GM21423 (cell line): ENCODE results near the gene IMMP2L.

Experiments
- ATAC-seq: cut with Tn5 transposase; IDR thresholded peaks from one replicate; pipeline ENCODE4 v1.9.1; 2021; ENCODE audit warnings: mild to moderate bottlenecking, moderate library complexity; ENCODE audit not compliant: unreplicated experiment

The IMMP2L gene

DNA sequence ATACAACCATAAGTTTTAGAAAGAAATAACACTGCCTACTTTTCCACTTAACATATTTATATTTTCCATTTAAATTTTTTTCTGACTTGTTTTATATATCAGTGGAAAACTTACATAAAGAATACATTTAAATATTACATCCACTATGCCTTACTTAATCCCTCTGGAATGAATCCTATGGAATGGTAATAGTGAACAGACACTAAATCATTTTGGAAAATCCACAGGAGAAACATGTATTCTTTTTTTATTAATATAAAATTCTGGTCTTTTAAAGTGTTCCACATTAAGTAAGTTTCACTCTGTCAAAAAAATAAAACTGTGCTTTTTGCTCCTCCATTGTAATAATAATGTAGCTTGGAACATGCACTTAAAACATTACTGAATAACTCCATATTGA lies 708.1 kb downstream of the IMMP2L start:
- no peak for ATAC-seq

DNA sequence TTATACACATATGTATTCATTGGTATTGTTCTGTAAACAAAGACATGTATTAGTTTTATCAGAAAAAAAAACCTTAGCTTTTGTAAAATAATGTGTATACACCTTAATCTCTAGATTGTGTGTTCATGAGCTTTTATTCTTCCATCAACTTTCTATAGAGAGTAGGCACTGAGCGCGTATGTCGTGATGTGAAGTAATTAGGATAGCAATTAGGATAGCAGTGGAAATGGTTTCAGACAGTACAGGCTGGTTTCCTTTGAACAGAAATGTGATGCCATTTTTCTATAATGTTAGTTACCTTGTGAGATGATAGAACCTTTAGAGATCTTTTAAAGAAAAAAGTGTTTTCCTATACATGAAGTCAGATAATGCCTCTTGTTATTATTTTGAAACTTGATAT lies 709.0 kb downstream of the IMMP2L start:
- no peak for ATAC-seq

DNA sequence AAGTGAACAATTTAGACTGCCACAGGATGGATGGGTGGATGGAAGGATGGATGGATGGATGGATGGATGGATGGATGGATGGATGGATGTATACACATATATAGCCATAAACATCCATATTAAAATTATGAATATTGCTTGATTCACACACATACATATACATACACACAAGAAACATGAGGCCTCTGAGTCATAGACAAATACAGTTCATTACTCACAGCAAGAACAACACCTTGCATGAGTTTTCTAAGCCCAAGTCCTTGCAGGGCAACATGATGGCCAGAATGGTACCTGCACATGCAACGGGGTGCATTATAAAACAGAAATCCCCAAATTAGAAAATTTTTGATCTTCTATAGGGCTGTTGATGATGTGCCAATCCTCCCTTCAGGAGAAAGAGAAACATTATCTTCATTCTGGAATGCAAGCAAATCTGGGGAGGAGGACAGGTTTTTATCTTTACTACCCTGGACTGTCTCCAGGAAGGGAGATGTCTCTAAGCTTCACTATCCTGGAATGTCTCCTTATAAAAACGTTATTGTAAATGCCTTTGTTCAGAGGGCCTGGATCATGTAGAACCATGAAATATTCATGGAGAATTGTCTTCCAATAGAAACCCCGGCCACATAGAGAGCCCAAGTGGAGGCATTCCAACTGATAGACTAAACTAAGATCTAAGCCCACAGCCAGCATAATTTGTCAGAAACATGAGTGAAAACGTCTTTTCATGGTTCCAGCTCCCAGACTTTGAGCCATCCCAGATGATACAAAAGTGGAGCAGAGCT lies 709.9 kb downstream of the IMMP2L start:
- no peak for ATAC-seq

DNA sequence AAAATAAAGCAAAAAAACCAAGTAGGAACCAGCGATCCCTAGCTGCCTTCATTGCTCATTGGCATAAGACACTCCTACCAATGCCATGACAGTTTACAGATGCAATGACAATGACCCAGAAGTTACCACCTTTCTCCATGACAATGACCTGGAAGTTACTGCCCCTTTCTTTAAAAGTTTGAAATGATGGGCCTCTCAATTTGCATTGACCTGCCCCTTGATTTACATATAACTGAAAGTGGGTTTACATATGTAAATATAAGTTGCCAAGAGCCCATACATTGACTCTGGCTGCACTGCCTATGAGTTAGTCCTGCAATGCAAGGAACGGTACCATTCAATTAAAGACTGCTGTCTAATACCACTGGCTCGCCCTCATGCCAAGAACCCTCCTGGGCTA lies 712.1 kb downstream of the IMMP2L start:
- no peak for ATAC-seq

DNA sequence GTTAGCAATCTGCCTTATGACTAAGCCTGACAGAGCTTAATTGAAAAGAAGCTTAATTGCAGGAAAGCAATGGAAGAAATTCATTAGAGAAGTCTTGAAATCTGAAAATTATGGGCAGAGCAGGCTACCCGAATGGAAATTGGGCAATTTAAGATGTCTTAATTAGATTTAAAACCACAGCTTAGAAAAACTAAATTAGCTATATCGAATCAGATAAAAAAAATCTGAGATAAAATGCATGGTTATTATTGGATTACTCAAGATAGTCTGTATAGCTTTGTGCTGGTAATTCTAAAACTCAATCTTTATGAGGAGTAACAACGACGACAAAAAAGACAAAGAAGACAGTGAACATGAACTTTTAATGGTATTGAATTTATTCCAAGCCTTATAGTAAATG lies 719.5 kb downstream of the IMMP2L start:
- no peak for ATAC-seq

DNA sequence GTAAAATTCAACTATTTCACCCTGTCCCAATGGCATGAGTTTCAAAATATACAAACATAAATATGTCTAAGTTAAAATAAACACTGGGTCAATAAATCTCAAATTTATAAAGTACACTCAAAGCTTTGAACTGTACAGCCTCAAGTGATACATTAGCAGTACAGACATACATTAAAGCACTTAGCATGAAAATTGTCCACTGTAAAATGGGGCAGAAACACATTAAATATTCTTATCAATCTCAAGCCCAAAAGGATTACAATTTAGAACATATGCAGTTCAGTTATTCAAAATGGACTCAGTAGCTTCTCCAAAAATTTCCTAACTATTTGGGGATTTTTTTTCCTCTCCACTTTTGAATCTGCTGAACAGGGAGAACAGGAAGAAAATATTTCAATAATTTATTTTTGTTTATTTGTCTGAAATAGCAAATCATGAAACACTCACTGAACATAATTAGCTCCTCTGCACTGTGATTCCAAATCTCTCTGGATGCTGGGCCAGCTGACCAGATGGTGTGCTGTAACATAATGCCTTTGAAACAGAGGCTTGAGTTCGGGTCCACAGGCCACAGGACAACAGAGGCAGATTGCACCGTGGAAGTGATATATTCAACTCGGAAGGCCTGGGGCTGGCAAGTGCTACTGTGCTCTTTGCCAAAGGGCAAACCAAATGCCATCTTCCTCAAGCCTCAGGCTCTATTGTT lies 720.3 kb downstream of the IMMP2L start:
- ATAC-seq: no peak

DNA sequence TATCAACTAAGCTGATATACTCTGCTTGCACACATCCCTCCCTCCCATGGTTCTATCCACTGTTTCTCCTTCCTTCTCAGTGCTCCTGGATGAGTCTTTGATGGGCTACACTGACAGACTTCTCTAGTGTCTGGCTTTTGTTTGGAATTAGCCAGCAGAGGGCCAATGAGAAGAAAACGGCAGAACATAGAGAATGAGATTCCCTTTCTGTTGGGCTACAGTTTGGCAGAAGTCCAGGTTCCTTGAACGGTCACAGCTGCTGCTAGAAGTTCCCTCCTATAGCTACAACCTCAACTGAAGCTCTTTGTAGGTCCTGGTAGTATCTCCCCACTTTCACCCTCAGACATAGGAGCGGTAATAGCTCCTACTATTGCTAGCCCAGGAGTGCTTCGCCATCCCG lies 722.4 kb downstream of the IMMP2L start:
- no peak for ATAC-seq

DNA sequence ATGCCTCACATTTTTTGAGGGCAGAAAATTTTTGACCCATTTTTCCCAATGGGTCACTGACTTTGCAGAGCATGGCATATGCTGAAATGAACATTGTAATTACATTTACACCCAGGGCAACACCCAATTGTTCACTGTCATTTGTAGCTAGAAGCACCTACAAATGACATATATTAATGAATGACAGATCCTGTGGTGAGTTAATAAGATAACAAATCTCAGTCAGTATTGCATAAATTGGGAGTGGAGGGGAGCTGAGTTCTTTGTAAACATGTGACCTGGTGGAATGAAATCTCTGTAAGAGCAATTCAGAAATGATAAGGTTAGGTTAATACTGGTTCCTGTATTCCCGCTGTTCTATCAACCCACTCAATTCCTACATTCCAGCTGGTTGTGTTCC lies 726.4 kb downstream of the IMMP2L start:
- no peak for ATAC-seq

DNA sequence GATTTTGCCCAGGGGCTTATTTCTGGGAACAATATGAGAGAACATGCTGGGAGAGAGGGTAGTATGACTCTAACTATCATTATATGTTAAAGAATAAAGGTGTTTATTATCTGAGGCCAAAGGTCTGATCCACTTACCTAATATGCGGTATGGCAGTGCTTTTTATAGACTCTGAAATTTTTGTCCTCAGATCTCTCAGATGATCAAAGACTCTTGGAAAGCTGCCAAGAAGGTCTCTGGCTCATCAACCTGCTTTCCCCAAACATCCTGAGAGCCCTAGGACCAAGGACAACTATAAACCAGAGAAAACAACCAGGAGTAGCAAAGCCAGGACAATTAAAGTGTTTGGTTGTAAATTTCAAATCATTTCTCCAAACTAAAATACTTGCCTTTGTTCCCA lies 727.1 kb downstream of the IMMP2L start:
- ATAC-seq: no peak

DNA sequence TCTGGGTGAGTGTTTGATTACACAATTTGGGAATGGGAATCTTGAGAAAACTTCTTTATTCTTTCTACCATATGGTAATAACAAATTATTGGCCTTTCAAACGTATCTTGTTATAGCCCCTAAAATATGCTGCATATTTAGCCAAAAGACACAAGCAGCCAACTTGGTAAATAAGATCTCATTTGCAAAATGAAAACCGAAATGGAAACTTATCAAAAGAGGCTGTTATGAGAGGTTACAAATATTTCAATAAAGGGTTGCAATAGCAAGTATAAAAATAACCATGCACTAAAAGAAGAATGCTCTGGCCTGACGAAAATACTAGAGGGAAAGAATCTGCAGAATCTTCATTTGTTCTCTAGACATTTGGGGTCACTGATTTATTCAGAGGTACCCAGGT lies 730.9 kb downstream of the IMMP2L start:
- ATAC-seq: no peak

DNA sequence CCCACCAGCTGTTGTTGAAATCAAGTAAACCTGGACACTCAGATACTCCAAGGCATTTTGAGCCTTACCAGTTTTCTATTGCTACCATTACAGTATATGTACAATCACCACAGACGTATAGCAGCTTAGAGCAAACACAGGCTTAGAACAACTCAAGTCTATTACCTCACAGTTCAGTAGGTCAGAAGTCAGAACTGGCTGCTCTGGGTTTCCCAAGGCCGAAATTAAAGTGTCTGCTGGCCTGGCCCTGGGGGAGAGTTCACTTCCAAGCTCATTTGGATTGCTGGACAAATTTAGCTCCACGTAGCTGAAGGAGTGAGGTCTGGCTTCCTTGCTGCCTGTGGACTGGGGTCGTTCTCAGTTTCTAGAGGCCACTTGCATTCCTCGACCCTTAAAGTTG lies 731.5 kb downstream of the IMMP2L start:
- no peak for ATAC-seq

DNA sequence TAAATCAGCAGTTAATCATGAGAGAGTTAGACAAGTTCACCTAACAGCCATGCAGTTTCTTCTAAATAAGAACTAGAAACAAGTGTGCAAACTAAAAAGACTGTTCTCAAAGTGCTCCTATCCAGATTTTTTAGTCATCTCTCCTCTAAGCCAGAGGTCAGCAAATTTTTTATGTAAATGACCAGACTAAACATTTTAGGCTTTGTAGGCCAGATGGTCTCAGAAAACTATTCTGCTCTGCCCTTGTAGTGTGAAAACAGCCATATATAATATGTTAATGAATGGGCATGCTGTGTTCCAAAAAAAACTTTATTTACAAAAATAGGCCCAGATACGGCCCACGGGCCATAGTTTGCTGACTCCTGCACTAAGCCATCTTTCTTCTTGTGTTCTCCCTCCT lies 734.4 kb downstream of the IMMP2L start:
- ATAC-seq: no peak

DNA sequence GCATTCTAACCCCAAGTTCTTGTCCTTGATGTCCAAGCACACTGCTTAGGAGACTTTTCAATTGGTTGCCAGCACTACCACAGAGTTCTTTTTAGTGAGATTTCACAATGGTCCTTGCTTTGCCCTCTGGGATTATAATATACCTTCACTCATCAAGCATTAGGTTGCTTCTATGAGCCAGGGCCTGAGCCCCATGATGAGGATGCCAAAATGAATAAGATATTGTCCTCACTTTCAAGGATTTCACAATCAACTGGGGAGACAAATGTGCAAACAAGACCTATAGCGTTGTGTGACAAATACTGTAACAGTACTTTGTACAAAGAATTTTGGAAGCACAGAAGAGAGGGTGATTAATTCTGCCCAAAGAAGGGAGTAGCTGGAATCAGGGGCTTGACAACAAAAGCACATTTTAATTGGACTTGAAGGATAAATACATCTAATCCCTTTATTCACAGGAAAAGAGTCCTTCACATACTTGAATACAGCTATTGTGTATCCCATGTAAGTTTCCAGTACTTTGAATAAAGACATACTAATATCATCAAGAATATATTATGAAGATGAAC lies 734.9 kb downstream of the IMMP2L start:
- ATAC-seq: no peak

DNA sequence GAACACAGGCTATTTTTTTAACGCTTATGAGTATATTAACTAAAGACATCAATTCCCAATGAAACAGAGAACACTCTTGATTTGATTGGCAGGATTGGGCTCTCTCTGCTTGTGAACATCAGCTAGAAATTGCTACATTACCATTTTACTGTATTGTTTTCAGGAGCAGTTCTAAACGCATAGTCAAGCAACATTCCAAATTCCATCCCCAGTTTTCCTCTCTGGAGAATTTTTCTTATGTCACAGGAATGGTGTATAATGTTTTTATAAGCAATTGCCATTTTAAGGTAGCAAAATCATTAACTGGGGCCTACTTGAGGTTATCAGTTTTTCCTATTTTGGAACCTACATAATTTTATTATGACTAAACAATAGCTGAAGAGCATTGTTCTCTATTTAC lies 748.3 kb downstream of the IMMP2L start:
- ATAC-seq: no peak

DNA sequence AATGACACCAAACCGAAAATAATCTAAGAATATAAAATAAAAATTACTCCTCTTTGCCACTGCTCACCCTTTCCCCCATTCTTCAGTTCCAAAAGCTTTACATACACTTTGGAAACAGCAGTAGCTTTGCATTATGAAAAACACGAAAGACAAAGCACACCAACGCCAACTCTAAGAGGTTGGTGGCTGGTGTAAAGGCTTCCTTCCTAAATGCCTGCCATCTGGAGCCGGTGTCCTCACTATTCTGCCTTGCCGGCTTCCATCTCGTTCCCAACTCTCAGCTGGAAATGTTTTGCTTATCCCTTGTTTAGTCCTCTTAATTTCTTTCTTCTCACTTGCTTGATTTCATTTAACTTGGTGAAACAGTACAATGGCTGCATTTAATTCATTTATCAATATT lies 752.5 kb downstream of the IMMP2L start:
- ATAC-seq: no peak

DNA sequence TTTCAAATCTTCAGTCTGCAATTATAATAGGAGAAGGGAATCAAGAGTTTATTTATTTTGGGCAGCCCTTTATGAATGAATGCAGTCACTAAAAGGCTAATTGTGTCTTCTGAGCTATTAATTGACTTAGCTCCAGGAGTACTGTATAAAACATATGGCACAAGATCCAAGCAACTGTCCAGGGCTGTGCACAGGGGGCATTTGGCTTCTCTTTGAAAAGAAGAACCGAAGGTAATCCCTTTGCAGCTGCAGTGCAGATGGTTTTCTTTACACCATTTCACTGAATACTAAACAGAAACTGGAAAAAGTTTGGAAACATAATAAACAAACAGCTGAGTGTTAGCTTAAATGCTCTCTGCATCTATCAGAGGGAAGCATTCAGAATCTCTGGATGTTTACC lies 753.9 kb downstream of the IMMP2L start:
- ATAC-seq: no peak

DNA sequence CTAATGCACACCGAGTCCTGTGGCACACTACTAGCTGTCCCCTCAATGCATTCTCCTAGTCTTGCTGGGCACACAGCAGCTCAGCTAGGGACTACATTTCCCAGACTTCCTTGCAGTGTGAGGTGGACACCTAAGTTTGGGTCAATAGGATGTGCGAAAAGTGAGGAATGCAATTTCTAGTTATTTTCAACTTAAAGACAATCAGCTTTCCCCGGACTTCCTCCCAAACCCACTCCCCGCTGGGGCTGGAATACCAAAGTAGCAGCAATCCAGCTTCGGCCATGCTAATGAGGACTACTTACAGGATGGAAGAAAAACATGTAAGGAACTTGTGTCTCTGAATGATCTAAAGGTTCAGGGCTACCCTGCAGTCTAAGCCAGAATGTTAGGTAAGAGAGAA lies 757.8 kb downstream of the IMMP2L start:
- no peak for ATAC-seq

DNA sequence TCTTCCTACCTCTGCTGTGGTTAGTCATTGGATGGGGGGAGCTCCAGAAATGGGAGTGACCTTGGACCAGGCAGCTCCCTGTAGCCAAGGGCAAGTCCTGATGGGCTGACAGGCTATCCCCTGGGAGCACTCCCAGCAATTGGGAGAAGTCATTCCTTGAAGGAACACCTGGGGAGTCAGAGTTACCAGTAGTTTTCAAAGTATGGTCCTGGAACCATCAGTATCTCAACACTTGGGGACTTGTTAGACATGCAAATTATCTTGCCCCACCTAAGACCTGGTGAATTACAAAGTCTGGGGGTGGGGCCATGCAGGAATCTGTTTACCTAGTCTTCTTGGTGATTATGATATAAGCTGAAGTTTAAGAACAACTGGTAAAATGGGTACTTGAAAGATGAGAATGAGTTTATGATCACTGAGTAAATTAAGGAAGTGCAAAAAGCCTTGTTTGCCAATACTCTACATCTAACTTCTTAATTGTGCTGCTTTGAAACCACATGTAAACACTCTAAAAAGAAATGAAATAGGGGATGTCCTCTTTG lies 758.6 kb downstream of the IMMP2L start:
- ATAC-seq: no peak

DNA sequence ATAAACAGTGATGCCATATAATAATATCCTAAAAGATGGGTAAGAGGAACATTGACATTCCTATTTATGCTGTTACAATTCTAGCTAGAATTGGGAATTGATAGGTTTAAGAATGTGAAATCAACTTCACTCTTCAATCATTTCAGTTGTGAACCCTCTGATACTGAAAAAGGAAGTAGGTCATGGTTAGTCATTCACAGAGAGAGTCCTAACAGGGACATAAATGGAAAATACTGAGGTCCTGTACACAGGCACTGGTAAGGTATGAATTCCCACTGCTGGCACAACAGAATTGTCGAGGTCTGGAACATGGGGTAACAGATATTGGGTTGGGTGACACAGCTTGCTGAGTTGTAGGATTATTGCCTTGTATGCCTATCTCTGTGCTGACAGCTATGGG lies 760.8 kb downstream of the IMMP2L start:
- no peak for ATAC-seq

DNA sequence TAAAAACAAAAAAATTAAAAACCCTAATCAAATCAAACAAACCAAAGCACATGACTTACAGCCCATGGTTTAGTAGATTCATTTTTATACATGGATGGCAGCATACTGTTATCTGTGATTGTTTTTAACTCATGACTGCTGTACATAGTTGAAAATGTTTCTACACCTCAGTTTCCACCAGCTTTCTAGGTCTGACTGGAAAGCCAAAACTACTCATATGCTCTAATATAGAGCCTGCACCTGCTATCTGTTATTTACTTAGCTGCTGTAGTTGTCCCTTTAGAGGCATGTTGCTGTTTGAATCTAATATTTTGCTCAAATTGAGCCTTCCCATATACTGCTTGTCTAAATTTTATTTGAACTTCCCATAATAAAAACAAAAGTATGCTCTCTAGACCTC lies 761.3 kb downstream of the IMMP2L start:
- no peak for ATAC-seq

DNA sequence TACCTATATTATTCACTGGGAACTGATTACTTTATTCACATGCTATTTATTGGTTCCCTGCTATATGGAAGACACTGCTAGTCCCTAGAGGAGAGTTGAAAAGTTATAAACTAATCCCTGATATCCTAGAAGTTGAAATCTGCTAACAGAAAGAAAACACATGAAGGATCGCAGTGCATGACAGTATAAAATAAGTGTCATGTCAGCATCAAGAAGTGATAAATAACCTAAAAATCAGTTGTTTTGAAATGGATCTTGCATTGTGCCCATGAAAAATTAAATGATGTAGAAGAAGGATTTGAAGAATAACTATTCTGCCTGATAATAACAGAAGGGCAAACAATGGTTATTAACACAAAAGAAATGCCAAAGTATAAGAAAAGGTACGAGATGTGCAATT lies 764.6 kb downstream of the IMMP2L start:
- ATAC-seq: no peak

DNA sequence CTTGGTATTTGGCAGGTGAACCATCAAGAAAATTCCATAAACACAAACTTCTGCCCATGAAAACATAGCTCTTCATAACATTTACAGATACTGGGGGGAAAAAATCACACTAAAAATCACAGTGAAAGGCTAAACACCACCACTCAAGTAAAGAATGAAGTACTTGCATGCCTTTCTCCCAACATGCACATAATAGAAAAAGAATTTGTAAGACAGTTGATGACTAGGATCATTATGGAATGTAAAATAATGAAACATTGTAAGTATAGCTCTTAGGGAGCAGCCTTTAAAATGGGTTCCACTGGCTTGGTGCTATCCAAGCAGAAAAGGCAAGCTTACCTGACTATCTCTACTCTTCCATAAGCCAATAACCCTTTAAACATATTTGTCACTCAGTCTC lies 771.3 kb downstream of the IMMP2L start:
- ATAC-seq: no peak
